Ovary (tissue), 9 donors: ENCODE data around the gene IGSF9B. TPM values are rescaled to one million over a fixed set of nuclear protein-coding genes. Genes with fewer than 3 reads are reported as not detected.

ENCODE experiments used
- DNase-seq, 5 donors: peaks; one replicate each; pipeline ENCODE4 v3.0.0-alpha.2; 2019 to 2020
- H3K27ac ChIP-seq, 2 donors: fragments of 200-600 bp; one replicate each; pipeline versions ENCODE4 v1.5.1 to v1.8.0; 2019 to 2022
- H3K27me3 ChIP-seq: fragments of 200-600 bp; one replicate; pipeline ENCODE4 v1.8.0; 2022
- H3K36me3 ChIP-seq: fragments of 200-600 bp; sonication (generic); one replicate; pipeline ENCODE4 v1.5.1; 2019
- H3K4me1 ChIP-seq: one replicate; pipeline ENCODE4 v1.8.1; 2013; ENCODE audit warnings: mild to moderate bottlenecking, moderate library complexity; ENCODE audit not compliant: insufficient read depth
- H3K4me3 ChIP-seq: fragments of 200-600 bp; sonication (generic); one replicate; pipeline ENCODE4 v1.5.1; 2017
- H3K9me3 ChIP-seq, 2 donors: fragments of 200-600 bp in 1 of 2; sonication (generic) in 1 of 2; one replicate each; pipeline versions ENCODE4 v1.5.1 to v1.8.1; 2013 to 2019; ENCODE audit warnings: mild to moderate bottlenecking in 1 of 2, moderate library complexity in 1 of 2
- EP300 ChIP-seq: sonication (generic); formaldehyde crosslinking; IDR thresholded peaks from one replicate; pipeline ENCODE4 v1.6.1; 2017; ENCODE audit warnings: antibody characterized with exemption
- POLR2A ChIP-seq: fragments of 450-650 bp; IDR thresholded peaks from one replicate; pipeline ENCODE4 v1.6.1; 2017; ENCODE audit warnings: antibody characterized with exemption, mild to moderate bottlenecking, moderate library complexity
- WGBS, 3 donors: extraction: QIAGEN DNeasy Blood & Tissue Kit in 1 of 3; methylation state at CpG; one replicate each; pipeline versions ENCODE4 v1.1.5 to v1.1.7; 2013 to 2017; 5-methylcytosine and 5-hydroxymethylcytosine counted together
- intact Hi-C, 4 donors: fragments of 100-400 bp; cut with DNase I; formaldehyde crosslinking; loops; one replicate each; pipeline versions ENCODE4 v1.11.0 to v1.15.1; 2022 to 2023
- polyA plus RNA-seq, 2 donors: library from polyadenylated mRNA; stranded (reverse); fragments of 200-250 nt in 1 of 2; fragments of 350-450 nt in 1 of 2; fragmentation: Illumina TruSeq in 1 of 2; extraction: RNeasy Lipid Tissue Mini Kit (QIAGEN cat#74804) in 1 of 2; gene quantifications; one replicate each; pipeline ENCODE4 v1.2.3, GENCODE V29; 2013 to 2014
- total RNA-seq, 7 donors: library from RNA; depleted of rRNA in 2 of 7; stranded (reverse); fragments of >200 nt in 2 of 7; fragmentation: NEBNext Ultra II Directional in 3 of 7; extraction: Animal tissue kit (Norgen Biotek cat#: 25700) in 3 of 7; gene quantifications; one replicate each; pipeline versions ENCODE4 v1.1.0 to v1.2.4, GENCODE V29; 2016 to 2023
- TF ChIP-seq, protein P1 (sequence below), 3 donors: fragments of 450-650 bp in 2 of 3; fragments of 200-600 bp in 1 of 3; IDR thresholded peaks; one replicate each; pipeline versions ENCODE4 v1.5.1 to v1.8.0; 2016 to 2022; ENCODE audit warnings: antibody characterized with exemption in 3 of 3, mild to moderate bottlenecking in 1 of 3
- donor health status: DM: no; HTN: no; CAD: no; lungs with moderate emphysema.
- donor health status: DM: no; HTN: no; CAD: no.
- donor health status: Bipolar disorder and iron deficiency.
- donor health status: DM: yes; HTN: yes; CAD: no.
- donor health status: DM: no; HTN: no; CAD: no.
- donor health status: DM: yes; HTN: yes; CAD: no.

The IGSF9B gene
- total and polyA plus RNA-seq, 9 donors = 0.48 to 15.4 (median 4.7) TPM

DNA sequence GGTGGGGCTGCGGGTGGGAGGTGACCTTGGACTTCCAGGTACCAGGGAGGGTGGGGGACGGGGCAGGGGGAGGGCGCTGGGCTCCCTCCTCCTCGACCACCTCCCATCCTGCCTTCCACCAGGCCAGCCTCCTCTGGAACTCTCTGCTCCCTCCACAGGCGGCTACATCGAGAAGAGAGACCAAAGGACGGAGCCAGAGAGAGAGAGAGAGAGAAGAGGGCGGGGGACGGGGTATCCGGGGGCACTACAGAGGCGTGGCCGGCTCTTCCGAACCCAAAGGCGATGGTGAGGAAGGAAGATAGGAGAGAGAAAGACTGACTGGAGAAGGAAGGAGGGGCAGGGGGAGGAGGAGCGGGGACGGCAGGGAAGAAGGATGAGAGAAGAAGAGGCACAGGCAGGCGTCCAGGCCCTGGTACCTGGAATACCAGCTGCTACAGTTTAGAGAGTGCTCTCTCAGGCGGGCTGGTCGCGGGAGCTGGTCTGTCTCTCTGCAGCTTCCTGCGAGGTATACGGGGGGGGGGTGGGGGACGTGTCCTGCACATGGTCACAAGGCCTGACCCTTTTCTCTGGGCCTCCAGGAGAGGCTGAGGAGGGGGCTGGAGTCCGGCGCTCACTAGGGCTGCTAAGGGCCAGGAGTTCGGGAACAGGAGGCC lies 38.0 kb downstream of the IGSF9B start:
- Histone ChIP-seq H3K9me3 (no peaks in the 10 kb centered on the region), H3K36me3 (no peaks in the 10 kb centered on the region), H3K4me1 (no peaks in the 10 kb centered on the region), H3K4me3 (no peak overlapping the region), H3K27ac (no peak overlapping the region), H3K27me3 (no peaks in the 10 kb centered on the region)
- intact Hi-C loops = no loop called here
- no peak for DNase-seq
- TF ChIP-seq POLR2A (no peak), EP300 (no peak)
- TF ChIP-seq, protein P1, sequence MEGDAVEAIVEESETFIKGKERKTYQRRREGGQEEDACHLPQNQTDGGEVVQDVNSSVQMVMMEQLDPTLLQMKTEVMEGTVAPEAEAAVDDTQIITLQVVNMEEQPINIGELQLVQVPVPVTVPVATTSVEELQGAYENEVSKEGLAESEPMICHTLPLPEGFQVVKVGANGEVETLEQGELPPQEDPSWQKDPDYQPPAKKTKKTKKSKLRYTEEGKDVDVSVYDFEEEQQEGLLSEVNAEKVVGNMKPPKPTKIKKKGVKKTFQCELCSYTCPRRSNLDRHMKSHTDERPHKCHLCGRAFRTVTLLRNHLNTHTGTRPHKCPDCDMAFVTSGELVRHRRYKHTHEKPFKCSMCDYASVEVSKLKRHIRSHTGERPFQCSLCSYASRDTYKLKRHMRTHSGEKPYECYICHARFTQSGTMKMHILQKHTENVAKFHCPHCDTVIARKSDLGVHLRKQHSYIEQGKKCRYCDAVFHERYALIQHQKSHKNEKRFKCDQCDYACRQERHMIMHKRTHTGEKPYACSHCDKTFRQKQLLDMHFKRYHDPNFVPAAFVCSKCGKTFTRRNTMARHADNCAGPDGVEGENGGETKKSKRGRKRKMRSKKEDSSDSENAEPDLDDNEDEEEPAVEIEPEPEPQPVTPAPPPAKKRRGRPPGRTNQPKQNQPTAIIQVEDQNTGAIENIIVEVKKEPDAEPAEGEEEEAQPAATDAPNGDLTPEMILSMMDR (IDR thresholded peaks at IDR 0.05) = no peak
- 12 to 20% (median 19%) methylated on average over 26 of the region's 26 CpGs for WGBS, 3 donors

- no peaks in the 10 kb centered on the region for H3K9me3 ChIP-seq
- no peak overlapping the region for H3K4me3 ChIP-seq
- DNase-seq = no peak
- H3K4me1 ChIP-seq = no peaks in the 10 kb centered on the region
- H3K36me3 ChIP-seq = no peaks in the 10 kb centered on the region
- H3K27me3 ChIP-seq = no peaks in the 10 kb centered on the region
- no peak overlapping the region for H3K27ac ChIP-seq
- 20 to 48% (median 29%) methylated on average over 48 to 52 of the region's 52 CpGs for WGBS, 3 donors
- TF ChIP-seq EP300 = no peak
- TF ChIP-seq, protein P1 (IDR thresholded peaks at IDR 0.05) = no peak
- TF ChIP-seq POLR2A = no peak
- intact Hi-C loops = no loop called here
Observed at GRCh38 chr11:133917921-133918607, 38.7 kb downstream of the IGSF9B start.

DNA sequence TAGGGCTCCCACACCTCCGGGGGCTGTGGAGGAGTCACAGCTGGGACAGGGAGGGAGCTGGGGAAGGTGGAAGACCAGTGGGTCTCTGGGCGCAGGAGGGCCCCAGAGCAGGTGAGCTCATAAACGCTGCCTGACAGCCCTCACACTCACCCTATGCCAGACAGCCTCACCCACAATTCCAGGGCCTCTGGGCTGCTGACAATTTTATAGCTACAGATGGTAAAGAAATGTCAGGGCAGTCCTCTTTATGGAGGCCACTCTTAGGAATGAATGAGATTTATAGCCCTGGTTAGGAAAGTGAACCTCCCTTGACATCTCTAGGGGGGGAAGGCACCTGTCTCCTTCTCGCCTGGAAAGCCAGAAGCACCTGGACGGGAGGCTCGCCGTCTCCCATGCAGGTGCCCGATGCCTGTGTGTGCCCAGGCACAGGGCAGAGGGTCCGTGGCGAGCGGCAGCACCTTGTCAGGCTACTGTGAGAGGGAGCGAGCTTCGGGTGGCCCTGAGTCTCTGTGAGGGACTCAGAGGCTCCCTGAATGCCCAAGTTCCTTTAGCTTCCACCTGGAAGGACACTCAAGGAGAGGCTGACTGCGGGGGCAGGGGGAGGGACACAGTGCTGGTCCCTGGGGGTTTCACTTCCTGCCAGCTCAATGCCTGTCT lies 39.9 kb downstream of the IGSF9B start:
- intact Hi-C loops = no loop called here
- Histone ChIP-seq H3K4me3 (no peak overlapping the region), H3K9me3 (no peaks in the 10 kb centered on the region), H3K4me1 (no peaks in the 10 kb centered on the region), H3K27me3 (no peaks in the 10 kb centered on the region), H3K36me3 (no peaks in the 10 kb centered on the region), H3K27ac (no peak overlapping the region)
- no peak for DNase-seq
- WGBS, 3 donors = 68 to 72% (median 70%) methylated on average over 14 of the region's 14 CpGs
- TF ChIP-seq POLR2A (no peak), EP300 (no peak)
- TF ChIP-seq, protein P1 (IDR thresholded peaks at IDR 0.05) = no peak

DNA sequence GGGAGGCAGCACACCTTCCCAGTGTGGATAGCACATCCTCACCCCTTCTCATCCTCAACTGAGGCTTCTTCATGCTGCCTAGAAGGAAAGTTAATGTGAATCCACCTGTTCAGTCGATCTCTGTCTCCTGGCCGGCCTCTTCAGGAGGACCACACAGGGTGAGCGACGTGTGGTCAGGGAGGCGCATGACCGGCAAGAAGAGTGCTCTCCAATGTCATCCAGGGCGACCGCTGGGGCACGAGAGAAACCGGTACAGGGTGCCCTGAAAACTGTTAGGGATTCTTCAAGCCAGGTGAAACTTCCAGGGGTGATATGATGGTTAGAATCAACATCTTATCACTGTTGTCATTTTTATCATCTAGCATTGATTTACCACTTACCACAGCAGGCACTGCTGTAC lies 43.0 kb downstream of the IGSF9B start:
- Histone ChIP-seq H3K36me3 (no peaks in the 10 kb centered on the region), H3K27ac (no peak overlapping the region), H3K4me3 (no peak overlapping the region), H3K9me3 (no peaks in the 10 kb centered on the region), H3K27me3 (no peaks in the 10 kb centered on the region), H3K4me1 (no peaks in the 10 kb centered on the region)
- intact Hi-C loops = no loop called here
- DNase-seq = no peak
- WGBS, 3 donors = 79 to 86% (median 79%) methylated on average over 10 of the region's 10 CpGs
- TF ChIP-seq, protein P1 (IDR thresholded peaks at IDR 0.05) = no peak
- TF ChIP-seq POLR2A (no peak), EP300 (no peak)
